ENCODE data around the gene KDM5B. TPM values are rescaled to one million over a fixed set of nuclear protein-coding genes. Genes with fewer than 3 reads are reported as not detected.
"Not testable (repeated sequence)": the region's sequence is repeated elsewhere in the genome, so short reads cannot be mapped to it uniquely, and the experiment has no call there.

The KDM5B gene
- total RNA-seq, 2 donors from 2014 or later, result 48.2 to 110 TPM

GRCh38 chr1:202716654-202717053, 91.6 kb downstream of the KDM5B start:
- intact Hi-C loops (cut with DNase I), result loop anchor here (5.0 to 10.0 kb wide), 4 partner anchors 112 to 529 kb away; partner anchors contain the start of gene PPP1R12B
- Histone ChIP-seq H3K4me1 (replicated peaks) (no peaks in the 10 kb centered on the region), H3K27me3 (replicated peaks; ENCODE audit: insufficient read depth) (no peaks in the 10 kb centered on the region), H3K36me3 (no peaks in the 10 kb centered on the region), H3K4me3 (no peak overlapping the region), H3K9me3 (no peaks in the 10 kb centered on the region), H3K27ac (no peak overlapping the region)
- 95% methylated on average over 2 of the region's 2 CpGs for WGBS
- TF ChIP-seq POLR2A (IDR thresholded peaks at IDR 0.05) (no peak), CTCF (IDR thresholded peaks at IDR 0.05) (no peak), POLR2AphosphoS5 (IDR thresholded peaks at IDR 0.05) (no peak)
- DNase-seq (ENCODE audit: low spot score), result no peak

- not testable (repeated sequence) for H3K27me3 ChIP-seq (replicated peaks; ENCODE audit: insufficient read depth); DNase-seq (ENCODE audit: low spot score); H3K36me3 ChIP-seq; H3K4me1 ChIP-seq (replicated peaks); H3K9me3 ChIP-seq; H3K27ac ChIP-seq; H3K4me3 ChIP-seq
- intact Hi-C loops (cut with DNase I), result loop anchor here (10.0 kb wide), 1 partner anchor 109 kb away; no protein-coding TSS in a partner anchor
- 95% methylated on average over 1 of the region's 1 CpG for WGBS
Measured at GRCh38 chr1:202714202-202714601, 94.0 kb downstream of the KDM5B start.

- Histone ChIP-seq H3K4me1 (replicated peaks) (peaks cover 7% of the 10 kb centered on the region), H3K27ac (no peak overlapping the region), H3K9me3 (no peaks in the 10 kb centered on the region), H3K4me3 (no peak overlapping the region), H3K36me3 (no peaks in the 10 kb centered on the region), H3K27me3 (replicated peaks; ENCODE audit: insufficient read depth) (peaks cover 2% of the 10 kb centered on the region)
- DNase-seq (ENCODE audit: low spot score), result no peak
- 27% methylated on average over 4 of the region's 4 CpGs for WGBS
- intact Hi-C loops (cut with DNase I), result loop anchor here (10.0 kb wide), 1 partner anchor 108 kb away; no protein-coding TSS in a partner anchor
- TF ChIP-seq POLR2AphosphoS5 (IDR thresholded peaks at IDR 0.05) (no peak), CTCF (IDR thresholded peaks at IDR 0.05) (no peak), POLR2A (IDR thresholded peaks at IDR 0.05) (no peak)
Measured at GRCh38 chr1:202713110-202713509, 95.1 kb downstream of the KDM5B start.

- DNase-seq (ENCODE audit: low spot score), result no peak
- H3K9me3 ChIP-seq, result no peaks in the 10 kb centered on the region
- H3K27ac ChIP-seq, result no peak overlapping the region
- H3K27me3 ChIP-seq (replicated peaks; ENCODE audit: insufficient read depth), result peaks cover 2% of the 10 kb centered on the region
- intact Hi-C loops (cut with DNase I), result loop anchor here (10.0 kb wide), 1 partner anchor 107 kb away; no protein-coding TSS in a partner anchor
- no peak overlapping the region for H3K4me3 ChIP-seq
- TF ChIP-seq POLR2A (IDR thresholded peaks at IDR 0.05), result no peak
- no peak for TF ChIP-seq POLR2AphosphoS5 (IDR thresholded peaks at IDR 0.05)
- no peak for TF ChIP-seq CTCF (IDR thresholded peaks at IDR 0.05)
- H3K4me1 ChIP-seq (replicated peaks), result peaks cover 7% of the 10 kb centered on the region
- H3K36me3 ChIP-seq, result no peaks in the 10 kb centered on the region
- 72% methylated on average over 9 of the region's 9 CpGs for WGBS
Measured at GRCh38 chr1:202711949-202712635, 96.1 kb downstream of the KDM5B start.

- 7% methylated on average over 64 of the region's 64 CpGs for WGBS
- Histone ChIP-seq H3K27ac (no peak within 1 kb of the TSS), H3K4me3 (peak within 1 kb of the TSS; percentile 6 to 24), H3K4me1 (replicated peaks) (peaks cover 7% of the 10 kb centered on the region), H3K27me3 (replicated peaks; ENCODE audit: insufficient read depth) (peaks cover 2% of the 10 kb centered on the region), H3K36me3 (no peaks in the 10 kb centered on the region), H3K9me3 (no peaks in the 10 kb centered on the region)
- no peak for TF ChIP-seq POLR2AphosphoS5 (IDR thresholded peaks at IDR 0.05)
- TF ChIP-seq CTCF (IDR thresholded peaks at IDR 0.05), result no peak
- TF ChIP-seq POLR2A (IDR thresholded peaks at IDR 0.05), result no peak
- intact Hi-C loops (cut with DNase I), result loop anchor here (10.0 kb wide), 1 partner anchor 106 kb away; no protein-coding TSS in a partner anchor
- no peak for DNase-seq (ENCODE audit: low spot score)
Measured at GRCh38 chr1:202710070-202711045, 97.9 kb downstream of the KDM5B start, which contains the start of gene SYT2. Gene SYT2 (minus strand): TSS chr1:202710454. CDS start chr1:202605772, 104,682 bp downstream.

All from prostate gland (tissue), 2 donors.